Gastrocnemius medialis (tissue), 4 donors: ENCODE results near the gene RAD54L2.

Experiments used
- POLR2A ChIP-seq, 2 donors: fragments of 450-650 bp; IDR thresholded peaks; one replicate each; pipeline ENCODE4 v1.6.1; 2017; ENCODE audit warnings: antibody characterized with exemption in 2 of 2, mild to moderate bottlenecking in 2 of 2, moderate library complexity in 2 of 2
- TF ChIP-seq, protein P1 (sequence below), 5 experiments: fragments of 450-650 bp in 3 of 5; fragments of 200-600 bp in 2 of 5; sonication (generic) in 2 of 5; IDR thresholded peaks in 4 of 5; conservative IDR thresholded peaks in 1 of 5; 1 replicate in 4 of 5; 2 replicates in 1 of 5; pipeline ENCODE4 v1.5.1; 2016 to 2019; ENCODE audit warnings: antibody characterized with exemption in 5 of 5, mild to moderate bottlenecking in 3 of 5, moderate library complexity in 3 of 5

DNA sequence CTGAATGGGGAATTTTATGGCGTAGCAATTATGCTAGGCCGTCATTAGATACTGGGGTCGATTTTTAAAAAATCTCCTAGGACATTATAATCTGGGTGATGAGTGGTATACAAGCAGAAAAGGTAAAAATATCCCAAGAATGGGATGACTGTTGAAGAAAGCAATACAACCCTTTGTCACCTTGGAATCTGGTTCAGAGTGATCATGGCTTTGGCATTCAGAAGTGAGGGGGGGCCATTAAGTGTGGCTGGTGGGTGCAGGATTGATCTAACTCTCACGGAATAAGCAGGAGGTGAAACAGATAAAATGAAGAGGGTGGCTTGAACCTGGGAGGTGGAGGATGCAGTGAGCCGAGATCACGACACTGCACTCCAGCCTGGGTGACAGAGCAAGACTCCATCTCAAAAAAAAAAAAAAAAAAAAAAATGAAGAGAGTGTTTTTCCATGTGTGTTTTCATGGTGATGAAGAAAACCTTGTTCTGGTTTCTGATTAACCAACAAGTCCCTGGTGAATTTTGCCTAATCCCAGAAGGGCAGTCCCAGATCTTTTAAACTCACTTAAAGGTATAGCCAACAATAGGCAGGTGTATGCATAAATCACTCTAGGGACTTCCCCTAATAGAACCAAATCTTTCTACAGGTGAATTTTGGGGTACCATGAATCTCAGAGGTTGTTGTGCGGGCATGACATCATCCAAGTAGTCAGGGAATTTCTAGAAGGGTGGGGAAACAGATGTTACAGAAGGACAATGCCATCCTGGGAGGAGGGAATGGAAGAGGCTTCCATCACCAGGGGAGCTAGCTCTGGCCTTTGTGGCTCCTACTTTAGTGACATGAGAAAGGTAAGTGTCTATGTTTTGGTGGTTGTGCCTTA, 3.1 kb upstream of the RAD54L2 start:
- TF ChIP-seq, protein P1, sequence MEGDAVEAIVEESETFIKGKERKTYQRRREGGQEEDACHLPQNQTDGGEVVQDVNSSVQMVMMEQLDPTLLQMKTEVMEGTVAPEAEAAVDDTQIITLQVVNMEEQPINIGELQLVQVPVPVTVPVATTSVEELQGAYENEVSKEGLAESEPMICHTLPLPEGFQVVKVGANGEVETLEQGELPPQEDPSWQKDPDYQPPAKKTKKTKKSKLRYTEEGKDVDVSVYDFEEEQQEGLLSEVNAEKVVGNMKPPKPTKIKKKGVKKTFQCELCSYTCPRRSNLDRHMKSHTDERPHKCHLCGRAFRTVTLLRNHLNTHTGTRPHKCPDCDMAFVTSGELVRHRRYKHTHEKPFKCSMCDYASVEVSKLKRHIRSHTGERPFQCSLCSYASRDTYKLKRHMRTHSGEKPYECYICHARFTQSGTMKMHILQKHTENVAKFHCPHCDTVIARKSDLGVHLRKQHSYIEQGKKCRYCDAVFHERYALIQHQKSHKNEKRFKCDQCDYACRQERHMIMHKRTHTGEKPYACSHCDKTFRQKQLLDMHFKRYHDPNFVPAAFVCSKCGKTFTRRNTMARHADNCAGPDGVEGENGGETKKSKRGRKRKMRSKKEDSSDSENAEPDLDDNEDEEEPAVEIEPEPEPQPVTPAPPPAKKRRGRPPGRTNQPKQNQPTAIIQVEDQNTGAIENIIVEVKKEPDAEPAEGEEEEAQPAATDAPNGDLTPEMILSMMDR (IDR thresholded peaks at IDR 0.05 in 4 of 5, conservative IDR thresholded peaks at IDR 0.05 in 1 of 5) = no peak
- TF ChIP-seq POLR2A (IDR thresholded peaks at IDR 0.05) = no peak
